ENCODE data around the gene CROCC2.

GRCh38 chr2:241000831-241001321 lies 94.7 kb downstream of the CROCC2 start:
- TF ChIP-seq HOXB13 (CRISPR knock-in tag; IDR thresholded peaks at IDR 0.05; ENCODE audit: low read depth) = no peak
- TF ChIP-seq CTCF (IDR thresholded peaks at IDR 0.05) = no peak
- no peak for TF ChIP-seq HDAC2 (IDR thresholded peaks at IDR 0.05)
- no peak for TF ChIP-seq POLR2A (IDR thresholded peaks at IDR 0.05; ENCODE audit: low read length)
- no peak for TF ChIP-seq SMC3 (IDR thresholded peaks at IDR 0.05)
- TF ChIP-seq TP53 (CRISPR knock-in tag; IDR thresholded peaks at IDR 0.05) = no peak
- TF ChIP-seq JUNB (IDR thresholded peaks at IDR 0.05) = no peak
- no peak for TF ChIP-seq POLR2AphosphoS2 (conservative IDR thresholded peaks at IDR 0.05; ENCODE audit: low read length)
- TF ChIP-seq MAFK (IDR thresholded peaks at IDR 0.05; ENCODE audit: partially characterized antibody) = no peak
